CD4-positive, alpha-beta T cell treated with Interleukin-21 for 1 hour (primary cell): Measurements from ENCODE around the gene BAIAP2L2.

Experiments
- DNase-seq: peaks from one replicate; pipeline ENCODE4 v3.0.0-alpha.2; 2020

The BAIAP2L2 gene

DNA sequence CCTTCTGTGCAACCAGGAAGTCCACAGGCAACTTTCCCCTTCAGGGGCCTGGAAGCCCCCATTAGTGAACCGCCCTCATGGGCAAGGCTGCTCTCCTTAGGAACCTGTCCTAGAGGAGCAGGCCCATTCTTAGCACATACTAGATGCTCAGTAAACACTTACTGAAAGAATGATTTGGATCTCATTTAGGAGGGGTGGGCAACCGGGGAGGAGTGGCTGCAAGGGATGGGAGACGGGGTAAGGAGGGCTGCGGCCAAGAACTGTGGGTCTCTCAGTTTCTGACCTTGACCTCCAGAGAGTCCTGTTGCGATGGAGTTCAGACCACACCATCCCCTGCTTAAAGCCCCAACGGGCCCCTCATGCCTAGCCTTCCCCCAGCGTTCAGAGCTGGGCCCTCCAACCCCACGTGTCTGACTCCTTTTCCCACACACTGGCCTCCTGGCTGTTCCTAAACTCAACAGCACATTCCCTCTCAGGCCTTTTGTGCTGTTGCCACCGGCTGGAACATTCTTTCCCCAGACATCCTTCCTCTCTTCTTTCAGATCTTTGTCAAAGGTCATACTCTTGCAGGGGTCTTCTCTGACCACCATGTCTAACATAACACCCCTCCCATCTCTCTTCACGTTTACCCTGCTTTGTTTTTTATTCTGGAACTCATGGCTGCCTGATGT lies 74.0 kb downstream of the BAIAP2L2 start:
- DNase-seq = no peak

DNA sequence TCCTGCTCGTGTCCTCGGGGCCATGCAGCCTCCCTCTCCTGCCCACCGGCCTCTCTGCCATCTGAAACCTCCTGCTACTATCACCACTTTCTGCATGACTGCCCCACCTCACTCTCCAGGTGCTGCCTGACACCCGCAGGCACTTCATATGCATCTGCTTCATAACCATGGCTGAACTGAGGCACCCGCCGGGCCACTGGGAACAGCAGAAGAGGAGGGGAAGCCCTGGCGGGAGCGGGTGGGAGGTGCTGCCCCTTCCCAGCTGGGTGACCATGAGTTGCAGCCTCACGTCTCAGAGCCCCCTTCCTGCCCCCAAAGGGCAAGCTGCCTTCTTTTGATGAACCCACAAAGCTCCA lies 75.0 kb downstream of the BAIAP2L2 start:
- DNase-seq = no peak
